T1000 (cell line): ENCODE measurements around the gene CD1D.
"Not testable (repeated sequence)": the region's sequence is repeated elsewhere in the genome, so short reads cannot be mapped to it uniquely, and the experiment has no call there.

Experiments used
- DNase-seq: peaks from one replicate; lab custom pipeline; 2025; ENCODE audit warnings: mixed read lengths; lab: John Stamatoyannopoulos, UW

The CD1D gene

DNA sequence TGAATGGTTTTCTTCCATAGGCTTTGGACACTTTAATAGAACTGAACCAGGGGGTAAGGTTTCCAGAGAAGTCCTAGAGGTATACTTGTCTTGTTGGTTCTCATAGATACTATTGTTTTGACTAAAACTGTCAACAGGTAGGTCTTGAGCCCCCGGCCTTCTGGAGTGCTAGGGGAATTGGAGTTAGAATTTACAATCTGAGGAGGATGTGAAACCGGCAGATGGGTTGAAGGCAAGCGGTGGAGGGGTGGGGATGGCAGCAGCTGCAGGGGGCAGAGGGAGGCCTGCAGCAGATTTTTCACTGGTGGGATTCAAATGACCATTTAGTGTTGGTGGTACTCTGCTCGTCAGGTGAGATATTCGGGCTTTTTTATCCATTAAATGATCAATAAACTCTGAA lies 4.3 kb upstream of the CD1D start:
- DNase-seq = no peak

- DNase-seq = not testable (repeated sequence)
Observed at GRCh38 chr1:158176849-158177699, 3.6 kb upstream of the CD1D start.

GRCh38 chr1:158177700-158178450 lies 2.8 kb upstream of the CD1D start:
- no peak for DNase-seq

DNA sequence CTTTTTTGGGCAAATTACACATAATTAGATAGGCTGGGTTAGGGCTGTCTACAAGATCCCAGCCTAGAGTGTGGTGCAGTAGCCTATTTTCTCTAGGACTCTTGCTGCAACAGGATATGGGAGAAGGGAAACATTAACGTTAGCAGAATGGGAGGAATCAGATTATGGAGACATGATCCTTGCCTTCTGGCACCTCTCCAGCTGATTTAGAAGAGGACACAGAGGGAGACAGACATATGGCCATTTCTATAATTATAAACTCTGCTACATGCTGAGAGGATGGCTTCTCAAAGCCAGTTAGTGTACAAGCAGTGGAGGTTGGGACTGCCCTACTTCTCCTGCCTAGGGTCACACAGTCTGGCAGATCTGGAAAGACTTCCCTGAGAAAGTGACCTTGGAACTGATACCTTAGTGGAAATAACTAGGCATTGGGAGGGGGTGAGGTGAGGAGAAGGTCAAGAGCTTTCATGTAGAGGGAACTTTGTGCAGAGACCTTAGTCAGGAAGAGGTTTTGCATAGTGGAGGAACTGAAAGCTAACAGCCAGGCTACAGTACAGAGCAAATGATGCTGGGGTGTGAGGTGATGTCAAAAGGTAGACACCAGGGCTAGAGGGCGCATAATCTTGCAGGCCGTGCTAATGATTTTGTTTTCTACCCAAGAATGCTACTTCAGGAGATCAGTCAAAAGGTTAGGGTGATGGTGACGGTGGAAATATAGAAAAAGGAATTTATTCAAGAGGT lies 1.2 kb upstream of the CD1D start:
- DNase-seq = no peak

- no peak for DNase-seq
Observed at GRCh38 chr1:158181577-158181922, 855 bp downstream of the CD1D start.

DNA sequence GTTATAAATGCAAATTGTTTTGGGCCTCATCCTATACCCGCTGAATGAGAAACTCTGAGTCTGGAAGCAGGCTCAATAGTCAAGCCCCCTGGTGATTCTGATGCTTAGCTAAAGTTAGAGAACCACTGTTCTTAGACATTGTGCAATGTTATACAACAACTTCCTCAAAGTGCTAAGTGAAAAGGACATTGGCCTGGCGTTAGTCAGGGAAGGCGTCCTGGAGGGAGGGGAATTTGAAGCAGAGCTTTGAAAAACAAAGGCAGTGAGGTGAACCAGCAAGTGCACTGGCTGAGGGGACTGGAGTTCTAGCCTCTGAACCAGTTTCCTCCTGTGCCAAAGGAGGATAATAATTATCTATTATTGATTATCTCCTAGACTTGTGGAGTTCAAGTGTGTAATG lies 5.1 kb downstream of the CD1D start:
- no peak for DNase-seq

DNA sequence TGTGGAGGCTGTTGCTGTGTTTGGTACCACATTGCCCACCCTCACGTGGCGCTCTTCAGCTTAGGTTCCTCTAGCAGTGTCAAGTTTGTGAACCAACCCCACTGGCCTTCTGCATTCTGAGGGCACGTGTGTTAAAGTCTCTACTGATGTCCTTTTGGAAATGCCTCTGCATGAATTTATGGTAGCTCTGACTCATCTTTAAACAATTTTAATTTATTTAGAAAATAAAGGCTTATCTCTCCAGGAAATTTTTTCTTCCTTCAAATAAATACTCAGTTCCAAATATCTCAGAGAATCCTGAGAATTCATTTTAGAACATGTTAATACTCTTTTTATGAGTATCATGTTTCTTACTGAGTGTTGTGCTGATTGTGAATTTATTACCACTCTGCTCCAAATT lies 5.5 kb downstream of the CD1D start:
- DNase-seq = no peak

GRCh38 chr1:158188611-158189010 lies 7.9 kb downstream of the CD1D start:
- no peak for DNase-seq

- no peak for DNase-seq
Observed at GRCh38 chr1:158189624-158190023, 8.9 kb downstream of the CD1D start.

DNA sequence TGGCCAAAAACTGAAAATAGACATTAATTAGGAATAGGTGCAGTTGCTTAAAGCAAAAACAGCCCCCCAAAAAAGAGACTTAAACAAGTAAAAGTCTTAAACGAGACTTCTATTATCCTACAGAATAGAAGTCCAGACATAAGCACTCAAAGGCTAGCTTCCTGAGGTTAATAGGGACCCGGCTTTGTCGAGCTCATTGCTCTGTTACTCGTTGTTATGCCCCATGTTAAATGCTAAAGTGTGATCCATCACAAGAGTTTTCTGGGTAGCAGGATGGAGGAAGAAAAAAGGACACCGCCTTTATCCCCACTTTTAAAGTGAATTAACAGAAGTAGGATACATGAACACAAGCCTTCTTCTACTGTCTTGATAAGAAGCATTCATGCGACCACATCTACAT lies 10.6 kb downstream of the CD1D start:
- DNase-seq = no peak

DNA sequence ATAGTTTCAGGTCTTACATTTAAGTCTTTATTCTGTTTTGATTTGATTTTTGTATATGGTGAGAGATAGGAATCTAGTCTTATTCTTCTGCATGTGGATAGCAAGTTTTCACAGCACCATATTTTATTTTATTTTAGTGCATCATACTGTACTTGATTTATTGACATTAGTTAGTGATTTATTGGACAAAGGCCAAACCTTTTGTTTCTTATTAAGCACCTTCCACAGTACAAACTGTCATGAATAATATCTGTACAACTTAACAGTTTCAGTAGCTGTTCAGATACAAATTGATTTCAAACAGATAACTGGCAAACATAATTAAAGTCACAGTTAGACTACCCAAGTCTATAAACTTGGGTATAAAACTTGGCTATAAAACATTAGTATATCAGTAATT lies 15.8 kb downstream of the CD1D start:
- DNase-seq = no peak

- DNase-seq = no peak
Observed at GRCh38 chr1:158199849-158200248, 19.2 kb downstream of the CD1D start.

- no peak for DNase-seq
Observed at GRCh38 chr1:158200527-158200926, 19.8 kb downstream of the CD1D start.

DNA sequence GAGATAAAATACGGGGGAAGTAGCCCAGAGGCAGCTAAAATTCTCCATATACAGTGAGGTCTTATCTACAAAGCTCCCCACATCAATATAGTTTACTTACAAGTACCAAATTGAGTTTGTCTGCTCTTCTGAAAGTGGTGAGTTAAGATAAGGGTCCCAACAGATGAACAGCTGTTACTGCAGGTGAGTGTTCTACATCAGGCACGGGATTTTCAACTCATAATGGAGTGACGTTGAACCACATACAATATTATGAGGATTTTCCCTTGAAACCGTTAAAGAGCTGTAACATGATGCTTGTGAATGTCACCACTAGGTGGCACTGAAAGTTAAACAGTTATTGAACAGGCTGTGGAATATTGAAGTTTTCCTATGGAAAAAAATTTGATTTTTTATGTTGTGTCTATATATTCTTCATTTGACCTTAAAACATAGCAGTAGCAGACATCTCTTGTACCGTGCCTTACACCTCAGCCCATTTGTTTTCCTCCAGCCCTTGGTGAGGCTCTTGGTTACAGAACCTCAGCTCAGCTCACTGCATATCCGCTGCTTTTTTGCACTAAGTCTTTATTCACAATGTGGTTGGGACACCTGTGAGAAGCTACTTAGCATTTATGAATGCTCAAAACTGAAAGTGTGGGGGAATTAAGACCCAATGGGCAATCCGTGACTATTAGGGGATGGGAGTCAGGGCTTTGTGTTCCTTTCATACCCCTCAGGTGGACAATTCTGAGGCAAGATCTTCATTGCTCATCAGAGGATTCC lies 23.2 kb downstream of the CD1D start:
- DNase-seq = no peak

GRCh38 chr1:158204458-158204827 lies 23.7 kb downstream of the CD1D start:
- no peak for DNase-seq

DNA sequence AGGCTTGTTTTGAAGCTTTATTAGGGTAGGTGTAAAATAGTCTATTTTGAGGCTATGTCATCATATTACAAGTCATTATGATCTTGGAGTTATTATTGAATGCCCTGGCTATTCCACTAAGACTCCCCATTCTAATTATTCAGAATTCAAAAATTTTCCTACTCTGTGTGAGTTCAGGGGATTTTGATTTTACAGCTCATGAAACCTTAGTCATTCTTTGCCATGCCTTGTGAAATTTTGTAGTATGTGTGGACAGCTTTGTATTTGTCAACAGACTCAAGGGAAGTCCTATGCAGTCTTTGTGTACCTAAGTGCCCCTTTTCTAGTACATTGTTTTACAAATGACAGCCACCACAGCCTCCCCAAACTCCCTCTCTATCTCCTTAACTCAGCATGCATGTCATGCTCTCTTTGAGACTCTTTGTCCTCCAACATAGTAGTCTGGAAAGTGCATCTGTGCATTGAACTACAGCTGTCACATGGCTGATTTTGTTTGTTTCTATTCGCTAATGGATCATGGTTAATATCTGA lies 28.0 kb downstream of the CD1D start:
- DNase-seq = no peak

DNA sequence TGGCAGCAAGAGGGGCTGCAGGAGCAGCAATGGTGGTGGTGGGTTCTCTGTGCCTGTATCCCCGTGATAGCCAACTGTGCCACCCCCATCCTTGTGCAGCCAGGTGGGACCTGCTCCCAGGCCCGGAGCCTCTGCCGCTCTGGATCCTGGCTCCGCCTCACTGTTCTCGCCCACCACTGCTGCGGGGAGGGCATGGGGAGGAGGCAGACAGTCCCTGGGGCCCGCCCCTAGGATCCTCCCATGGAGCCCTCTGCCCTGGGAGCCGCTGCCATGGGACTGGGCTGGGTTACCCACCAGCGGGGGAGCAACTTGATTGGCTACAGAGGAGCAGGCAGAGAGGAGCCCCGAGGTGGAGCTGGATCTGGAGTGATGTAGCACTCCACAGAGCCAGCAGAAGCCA lies 31.6 kb downstream of the CD1D start:
- DNase-seq = no peak

DNA sequence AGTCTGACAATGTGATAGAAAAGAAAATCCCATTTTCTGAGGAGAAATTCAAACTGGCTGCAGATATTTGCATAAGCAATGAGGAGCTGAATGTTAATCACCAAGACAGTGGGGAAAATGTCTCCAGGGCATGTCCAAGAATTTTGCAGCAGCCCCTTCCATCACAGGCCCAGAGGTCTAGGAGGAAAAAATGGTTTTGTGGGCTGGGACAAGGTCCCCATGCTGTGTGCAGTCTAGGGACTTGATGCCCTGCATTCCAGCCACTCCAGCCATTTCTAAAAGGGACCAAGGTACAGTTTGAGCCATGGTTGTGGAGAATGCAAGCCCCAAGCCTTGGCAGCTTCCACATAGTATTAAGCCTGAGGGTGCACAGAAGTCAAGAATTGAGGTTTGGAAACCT lies 42.8 kb downstream of the CD1D start:
- not testable (repeated sequence) for DNase-seq

DNA sequence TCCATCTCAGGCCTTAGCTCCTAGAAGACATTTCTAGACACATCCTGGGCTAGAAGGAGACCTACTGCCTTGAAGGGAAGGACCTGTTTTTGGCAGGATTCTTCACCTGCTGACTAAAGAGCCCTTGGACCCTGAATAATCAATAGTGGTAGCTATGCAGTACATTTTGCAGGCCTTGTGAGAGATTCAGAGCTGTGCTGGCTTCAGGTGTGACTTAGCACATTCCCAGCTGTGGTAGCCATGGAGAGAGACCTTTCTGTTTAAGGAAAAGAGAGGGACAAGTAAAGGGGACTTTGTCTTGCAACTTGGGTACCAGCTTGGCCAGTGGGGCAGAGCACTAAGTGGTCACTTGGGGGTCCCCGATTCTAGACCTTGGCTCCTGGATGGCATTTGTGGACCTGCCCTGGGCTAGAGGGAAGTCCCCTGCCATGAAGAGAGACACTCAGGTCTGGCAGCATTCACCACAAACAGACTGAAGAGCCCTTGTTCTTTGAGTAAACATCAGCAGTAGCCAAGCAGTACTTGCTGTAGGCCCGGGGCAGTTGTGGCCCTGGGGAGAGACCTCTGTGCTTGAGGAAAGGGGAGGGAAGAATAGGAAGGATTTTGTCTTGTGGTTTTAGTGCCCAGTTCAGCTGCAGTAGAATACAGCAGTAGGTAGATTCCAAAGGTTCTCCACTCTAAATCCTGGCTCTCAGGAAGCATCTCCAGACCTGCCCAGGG lies 47.4 kb downstream of the CD1D start:
- DNase-seq = no peak
